ENCODE results near the gene PTN.

PTN gene

DNA sequence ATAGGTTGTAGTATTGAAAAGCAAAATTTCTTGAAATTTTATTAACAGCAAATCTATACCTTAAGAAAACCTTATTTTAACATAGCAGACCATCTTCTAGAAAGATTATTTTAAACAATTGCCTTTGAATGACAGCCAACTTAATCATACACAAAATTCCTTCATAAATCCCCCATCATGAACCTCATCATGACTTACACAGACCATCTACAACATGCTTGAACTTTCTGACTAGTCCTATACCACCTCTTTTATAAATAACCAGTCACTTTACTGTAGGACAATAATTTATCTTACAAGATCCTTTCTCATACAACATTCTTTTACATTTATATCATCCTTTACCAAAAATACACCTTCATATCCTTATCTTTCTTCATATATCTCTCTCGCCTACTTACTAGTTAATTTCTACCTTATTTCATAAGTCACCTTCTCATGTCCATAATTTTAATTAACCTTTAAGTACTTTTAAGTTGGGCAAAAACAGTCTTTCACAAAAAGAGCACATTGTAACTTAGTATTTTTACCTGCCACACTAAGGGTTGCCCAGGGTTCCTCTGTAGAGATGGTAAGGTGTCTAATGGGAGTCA, 16.6 kb upstream of the PTN start:
- no peaks in the 10 kb centered on the region for H3K36me3 ChIP-seq (ENCODE audit: control insufficient read depth, low read length)
- H3K4me1 ChIP-seq (ENCODE audit: control insufficient read depth, low read length) = no peaks in the 10 kb centered on the region
- TF ChIP-seq, protein P1, sequence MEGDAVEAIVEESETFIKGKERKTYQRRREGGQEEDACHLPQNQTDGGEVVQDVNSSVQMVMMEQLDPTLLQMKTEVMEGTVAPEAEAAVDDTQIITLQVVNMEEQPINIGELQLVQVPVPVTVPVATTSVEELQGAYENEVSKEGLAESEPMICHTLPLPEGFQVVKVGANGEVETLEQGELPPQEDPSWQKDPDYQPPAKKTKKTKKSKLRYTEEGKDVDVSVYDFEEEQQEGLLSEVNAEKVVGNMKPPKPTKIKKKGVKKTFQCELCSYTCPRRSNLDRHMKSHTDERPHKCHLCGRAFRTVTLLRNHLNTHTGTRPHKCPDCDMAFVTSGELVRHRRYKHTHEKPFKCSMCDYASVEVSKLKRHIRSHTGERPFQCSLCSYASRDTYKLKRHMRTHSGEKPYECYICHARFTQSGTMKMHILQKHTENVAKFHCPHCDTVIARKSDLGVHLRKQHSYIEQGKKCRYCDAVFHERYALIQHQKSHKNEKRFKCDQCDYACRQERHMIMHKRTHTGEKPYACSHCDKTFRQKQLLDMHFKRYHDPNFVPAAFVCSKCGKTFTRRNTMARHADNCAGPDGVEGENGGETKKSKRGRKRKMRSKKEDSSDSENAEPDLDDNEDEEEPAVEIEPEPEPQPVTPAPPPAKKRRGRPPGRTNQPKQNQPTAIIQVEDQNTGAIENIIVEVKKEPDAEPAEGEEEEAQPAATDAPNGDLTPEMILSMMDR (IDR thresholded peaks at IDR 0.05; ENCODE audit: low read depth, low read length, poor library complexity, severe bottlenecking) = no peak
- TF ChIP-seq EZH2phosphoT487 (IDR thresholded peaks at IDR 0.05; ENCODE audit: borderline replicate concordance, low read length) = no peak
- no peaks in the 10 kb centered on the region for H3F3A ChIP-seq (ENCODE audit: control insufficient read depth, insufficient read depth)
- H3K9me2 ChIP-seq (replicated peaks; ENCODE audit: control insufficient read depth, low read length) = no peaks in the 10 kb centered on the region
- no peaks in the 10 kb centered on the region for H3K79me2 ChIP-seq (ENCODE audit: control insufficient read depth, low read length)
- H4K20me1 ChIP-seq (ENCODE audit: control insufficient read depth, insufficient read depth, low read depth, low read length) = no peaks in the 10 kb centered on the region
- no peak overlapping the region for H3K27ac ChIP-seq (ENCODE audit: low read depth, low read length)
- H3K27me3 ChIP-seq (ENCODE audit: control insufficient read depth, low read length) = no peaks in the 10 kb centered on the region
- H3K4me2 ChIP-seq (ENCODE audit: low read length) = no peak overlapping the region
- peaks cover 32% of the 10 kb centered on the region for H3K9me3 ChIP-seq (ENCODE audit: control insufficient read depth, insufficient read depth, low read length)
- H3K4me3 ChIP-seq (ENCODE audit: low read length) = no peak overlapping the region

DNA sequence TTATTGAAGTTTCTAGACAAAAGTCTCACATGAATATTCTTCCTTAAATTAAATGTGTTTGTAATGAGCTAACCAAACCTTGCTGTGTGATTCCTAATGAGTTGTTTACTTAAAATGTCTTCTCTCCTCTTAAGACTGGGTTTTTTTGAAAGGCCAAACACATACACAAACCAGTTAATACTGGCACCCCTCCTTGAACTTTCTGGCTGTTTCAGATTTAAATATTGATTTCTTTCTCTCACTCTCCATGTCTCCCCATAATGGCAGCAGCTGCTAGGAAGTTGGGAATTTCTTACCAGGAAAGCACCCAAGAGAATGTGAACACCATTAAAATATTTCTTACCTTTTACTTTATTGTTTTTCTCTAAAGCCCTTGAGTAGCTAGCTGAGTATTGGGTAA, 11.4 kb upstream of the PTN start:
- H3K79me2 ChIP-seq (ENCODE audit: control insufficient read depth, low read length) = no peaks in the 10 kb centered on the region
- no peaks in the 10 kb centered on the region for H3K36me3 ChIP-seq (ENCODE audit: control insufficient read depth, low read length)
- H3K27ac ChIP-seq (ENCODE audit: low read depth, low read length) = no peak overlapping the region
- H3K4me3 ChIP-seq (ENCODE audit: low read length) = no peak overlapping the region
- H3K9me3 ChIP-seq (ENCODE audit: control insufficient read depth, insufficient read depth, low read length) = peaks cover 16% of the 10 kb centered on the region
- H3F3A ChIP-seq (ENCODE audit: control insufficient read depth, insufficient read depth) = no peaks in the 10 kb centered on the region
- H3K4me1 ChIP-seq (ENCODE audit: control insufficient read depth, low read length) = no peaks in the 10 kb centered on the region
- TF ChIP-seq, protein P1 (IDR thresholded peaks at IDR 0.05; ENCODE audit: low read depth, low read length, poor library complexity, severe bottlenecking) = no peak
- TF ChIP-seq EZH2phosphoT487 (IDR thresholded peaks at IDR 0.05; ENCODE audit: borderline replicate concordance, low read length) = no peak
- H3K4me2 ChIP-seq (ENCODE audit: low read length) = no peak overlapping the region
- no peaks in the 10 kb centered on the region for H3K9me2 ChIP-seq (replicated peaks; ENCODE audit: control insufficient read depth, low read length)
- no peaks in the 10 kb centered on the region for H4K20me1 ChIP-seq (ENCODE audit: control insufficient read depth, insufficient read depth, low read depth, low read length)
- H3K27me3 ChIP-seq (ENCODE audit: control insufficient read depth, low read length) = no peaks in the 10 kb centered on the region

DNA sequence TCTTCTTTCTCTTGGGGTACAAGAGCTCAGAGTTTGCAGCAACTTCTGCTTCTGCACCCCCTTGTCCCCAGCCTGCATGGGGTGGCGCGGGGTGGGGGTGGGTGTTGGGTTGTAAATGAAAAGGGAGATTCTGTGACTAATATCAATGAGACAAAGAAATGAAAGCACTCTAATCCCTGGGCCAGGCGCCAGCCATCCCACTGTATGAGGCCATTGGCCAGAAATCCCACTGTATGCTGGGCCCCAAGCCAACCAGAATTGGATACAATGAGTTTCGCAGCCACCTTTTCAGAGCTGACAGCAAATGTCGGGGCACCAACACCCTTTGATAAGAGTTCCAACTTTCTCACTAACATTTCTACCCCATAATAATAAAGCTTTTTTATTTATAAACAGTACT, 10.9 kb upstream of the PTN start:
- TF ChIP-seq, protein P1 (IDR thresholded peaks at IDR 0.05; ENCODE audit: low read depth, low read length, poor library complexity, severe bottlenecking) = no peak
- no peak for TF ChIP-seq EZH2phosphoT487 (IDR thresholded peaks at IDR 0.05; ENCODE audit: borderline replicate concordance, low read length)
- Histone ChIP-seq H3K36me3 (ENCODE audit: control insufficient read depth, low read length) (no peaks in the 10 kb centered on the region), H3K4me1 (ENCODE audit: control insufficient read depth, low read length) (no peaks in the 10 kb centered on the region), H3K27ac (ENCODE audit: low read depth, low read length) (no peak overlapping the region), H4K20me1 (ENCODE audit: control insufficient read depth, insufficient read depth, low read depth, low read length) (no peaks in the 10 kb centered on the region), H3K27me3 (ENCODE audit: control insufficient read depth, low read length) (no peaks in the 10 kb centered on the region), H3F3A (ENCODE audit: control insufficient read depth, insufficient read depth) (no peaks in the 10 kb centered on the region), H3K79me2 (ENCODE audit: control insufficient read depth, low read length) (no peaks in the 10 kb centered on the region), H3K4me2 (ENCODE audit: low read length) (no peak overlapping the region), H3K4me3 (ENCODE audit: low read length) (no peak overlapping the region), H3K9me2 (replicated peaks; ENCODE audit: control insufficient read depth, low read length) (no peaks in the 10 kb centered on the region), H3K9me3 (ENCODE audit: control insufficient read depth, insufficient read depth, low read length) (peaks cover 11% of the 10 kb centered on the region; the same call in 1 of the 2 replicates)
